Stomach (tissue), 9 donors: ENCODE data around the gene TFF1. TPM values are rescaled to one million over a fixed set of nuclear protein-coding genes. Genes with fewer than 3 reads are reported as not detected.

Experiments
- DNase-seq, 2 donors: peaks; one replicate each; pipeline versions ENCODE4 v3.0.0 to v3.0.0-alpha.2; 2013 to 2019
- H3K27ac ChIP-seq, 5 donors: fragments of 200-600 bp in 4 of 5; sonication (generic) in 4 of 5; one replicate each; pipeline ENCODE4 v1.5.1; 2013 to 2019; ENCODE audit warnings: mild to moderate bottlenecking in 1 of 5, moderate library complexity in 1 of 5
- H3K27me3 ChIP-seq, 3 donors: fragments of 200-600 bp; sonication (generic); one replicate each; pipeline ENCODE4 v1.5.1; 2017 to 2019; ENCODE audit warnings: mixed run types in 1 of 3
- H3K36me3 ChIP-seq, 4 donors: fragments of 200-600 bp; sonication (generic); 1 replicate in 3 of 4; 2 replicates in 1 of 4; pipeline ENCODE4 v1.5.1; 2016 to 2019
- H3K4me1 ChIP-seq, 4 donors: fragments of 200-600 bp; sonication (generic); one replicate each; pipeline ENCODE4 v1.5.1; 2016 to 2019
- H3K4me3 ChIP-seq, 4 donors: fragments of 200-600 bp; sonication (generic) in 3 of 4; one replicate each; pipeline ENCODE4 v1.5.1; 2016 to 2019; ENCODE audit warnings: mild to moderate bottlenecking in 1 of 4
- H3K9me3 ChIP-seq, 4 donors: fragments of 200-600 bp; sonication (generic); one replicate each; pipeline ENCODE4 v1.5.1; 2016 to 2019
- CTCF ChIP-seq, 7 experiments: fragments of 450-650 bp in 4 of 7; fragments of 200-600 bp in 3 of 7; sonication (generic) in 3 of 7; IDR thresholded peaks; one replicate each; pipeline ENCODE4 v1.5.1; 2016 to 2019; ENCODE audit warnings: antibody characterized with exemption in 7 of 7, control low read depth in 2 of 7, mild to moderate bottlenecking in 1 of 7
- EP300 ChIP-seq: sonication (generic); formaldehyde crosslinking; IDR thresholded peaks from one replicate; pipeline ENCODE4 v1.6.1; 2017; ENCODE audit warnings: antibody characterized with exemption
- POLR2A ChIP-seq, 4 donors: fragments of 450-650 bp; IDR thresholded peaks; one replicate each; pipeline ENCODE4 v1.6.1; 2016; ENCODE audit warnings: antibody characterized with exemption in 4 of 4, control low read depth in 2 of 4, mild to moderate bottlenecking in 1 of 4, moderate library complexity in 1 of 4
- POLR2AphosphoS5 ChIP-seq, 3 donors: sonication (generic); formaldehyde crosslinking; IDR thresholded peaks; one replicate each; pipeline ENCODE4 v1.6.1; 2016; ENCODE audit warnings: antibody characterized with exemption in 3 of 3
- WGBS, 5 donors: extraction: QIAGEN DNeasy Blood & Tissue Kit in 3 of 5; methylation state at CpG; one replicate each; pipeline versions ENCODE4 v1.1.5 to v1.1.7; 2013 to 2018; 5-methylcytosine and 5-hydroxymethylcytosine counted together
- intact Hi-C: fragments of 100-400 bp; cut with DNase I; formaldehyde crosslinking; loops from one replicate; pipeline ENCODE4 v1.15.1; 2023; ENCODE audit warnings: low total_unique reads
- polyA plus RNA-seq, 3 donors: library from polyadenylated mRNA; stranded (reverse); fragments of 200-250 nt; gene quantifications; one replicate each; pipeline ENCODE4 v1.2.3, GENCODE V29; 2013
- total RNA-seq, 5 donors: library from RNA; depleted of rRNA; stranded (reverse); fragments of >200 nt; gene quantifications; one replicate each; pipeline versions ENCODE4 v1.1.0 to v1.2.3, GENCODE V29; 2014 to 2016
- donor health status: healthy with polysubstance abuse.
- donor health status: Bipolar disorder and iron deficiency.
- donor health status: healthy.

TFF1 gene
- total and polyA plus RNA-seq, 8 donors: 62.4 to 10,944 (median 721) TPM; not detected in 1

GRCh38 chr21:42389449-42389835 is 23.1 kb upstream of the TFF1 start:
- 25 to 50% (median 35%) methylated on average over 6 of the region's 6 CpGs for WGBS, 5 donors
- Histone ChIP-seq H3K27ac (peak overlapping the region; percentile 75 to 90 (median 85)), H3K4me3 (peak overlapping the region in 1 of 4 donors; percentile 22), H3K27me3 (peaks cover 0 to 15% (median 0%) of the 10 kb centered on the region in 3 donors), H3K36me3 (no peaks in the 10 kb centered on the region), H3K9me3 (no peaks in the 10 kb centered on the region), H3K4me1 (peaks cover 8 to 38% (median 17%) of the 10 kb centered on the region in 4 donors)
- intact Hi-C loops: no loop called here
- TF ChIP-seq EP300 (no peak), POLR2AphosphoS5 (IDR thresholded peaks at IDR 0.05) (peak in 2 of 3 donors; percentile 45 to 56)
- DNase-seq: peak; percentile 83 to 90

GRCh38 chr21:42388740-42389448 is 22.6 kb upstream of the TFF1 start:
- Histone ChIP-seq H3K9me3 (no peaks in the 10 kb centered on the region), H3K27me3 (peaks cover 0 to 15% (median 0%) of the 10 kb centered on the region in 3 donors), H3K27ac (peak overlapping the region; percentile 75 to 90 (median 85)), H3K4me1 (peaks cover 10 to 43% (median 19%) of the 10 kb centered on the region in 4 donors), H3K4me3 (peak overlapping the region in 3 of 4 donors; percentile 7 to 22 (median 7)), H3K36me3 (no peaks in the 10 kb centered on the region)
- intact Hi-C loops: no loop called here
- TF ChIP-seq CTCF (IDR thresholded peaks at IDR 0.05): no peak
- TF ChIP-seq POLR2A (IDR thresholded peaks at IDR 0.05): no peak
- peak in 2 of 3 donors; percentile 33 to 60 for TF ChIP-seq POLR2AphosphoS5 (IDR thresholded peaks at IDR 0.05)
- TF ChIP-seq EP300: no peak
- WGBS, 5 donors: 27 to 48% (median 38%) methylated on average over 17 to 20 of the region's 20 CpGs
- DNase-seq: peak; percentile 70 to 87

- peak overlapping the region in 4 of 5 donors; percentile 75 to 90 (median 82) for H3K27ac ChIP-seq
- no peak for TF ChIP-seq CTCF (IDR thresholded peaks at IDR 0.05)
- no peak for TF ChIP-seq POLR2AphosphoS5 (IDR thresholded peaks at IDR 0.05)
- no peak for TF ChIP-seq POLR2A (IDR thresholded peaks at IDR 0.05)
- H3K36me3 ChIP-seq: no peaks in the 10 kb centered on the region
- no peaks in the 10 kb centered on the region for H3K9me3 ChIP-seq
- peaks cover 10 to 44% (median 19%) of the 10 kb centered on the region in 4 donors for H3K4me1 ChIP-seq
- 88 to 94% (median 93%) methylated on average over 6 of the region's 6 CpGs for WGBS, 5 donors
- H3K27me3 ChIP-seq: peaks cover 0 to 24% (median 0%) of the 10 kb centered on the region in 3 donors
- DNase-seq: no peak
- intact Hi-C loops: no loop called here
- peak overlapping the region in 1 of 4 donors; percentile 22 for H3K4me3 ChIP-seq
These were observed 21.6 kb upstream of the TFF1 start for GRCh38 chr21:42387843-42388340.

- DNase-seq: no peak
- H3K9me3 ChIP-seq: peaks cover 0 to 5% (median under 1%) of the 10 kb centered on the region in 4 donors
- WGBS, 5 donors: 52 to 68% (median 63%) methylated on average over 3 of the region's 3 CpGs
- peaks cover 10 to 44% (median 19%) of the 10 kb centered on the region in 4 donors for H3K4me1 ChIP-seq
- H3K36me3 ChIP-seq: no peaks in the 10 kb centered on the region
- peak overlapping the region in 1 of 5 donors; percentile 90 for H3K27ac ChIP-seq
- no peak overlapping the region for H3K4me3 ChIP-seq
- H3K27me3 ChIP-seq: peaks cover 0 to 26% (median 0%) of the 10 kb centered on the region in 3 donors
- TF ChIP-seq POLR2AphosphoS5 (IDR thresholded peaks at IDR 0.05) (no peak), POLR2A (IDR thresholded peaks at IDR 0.05) (no peak), EP300 (no peak), CTCF (IDR thresholded peaks at IDR 0.05) (no peak)
- intact Hi-C loops: no loop called here
These were observed 20.8 kb upstream of the TFF1 start for GRCh38 chr21:42387164-42387563.
